HEK293 (cell line): ENCODE results near the gene SLC2A6.

ENCODE experiments used
- BCL11A ChIP-seq: fragments of 450-650 bp; formaldehyde crosslinking; IDR thresholded peaks from 2 replicates; pipeline ENCODE4 v1.5.1; 2016; ENCODE audit warnings: low read depth, missing biosample characterization, missing genetic modification characterization
- CTCF ChIP-seq: fragments of 450-650 bp; formaldehyde crosslinking; IDR thresholded peaks from 2 replicates; pipeline ENCODE4 v1.5.1; 2016; ENCODE audit warnings: missing biosample characterization, missing genetic modification characterization
- ZNF580 ChIP-seq: fragments of 450-650 bp; formaldehyde crosslinking; IDR thresholded peaks from 2 replicates; pipeline ENCODE4 v1.5.1; 2016; ENCODE audit warnings: missing biosample characterization, missing genetic modification characterization
- ZNF629 ChIP-seq: fragments of 450-650 bp; formaldehyde crosslinking; IDR thresholded peaks from 2 replicates; pipeline ENCODE4 v1.5.1; 2017; ENCODE audit warnings: missing biosample characterization, missing genetic modification characterization

- peak; percentile 50 for TF ChIP-seq CTCF (tag by site-specific recombination)
- no peak for TF ChIP-seq BCL11A (tag by site-specific recombination)
- no peak for TF ChIP-seq ZNF629 (tag by site-specific recombination)
- no peak for TF ChIP-seq ZNF580
These were observed 57.0 kb downstream of the SLC2A6 start, which contains the start of gene ADAMTS13 for GRCh38 chr9:133421615-133422542.
